ENCODE results near the gene ACAD11.

Gene ACAD11

GRCh38 chr3:132682201-132682600, 22.6 kb upstream of the ACAD11 start:
- TF ChIP-seq, protein P1, sequence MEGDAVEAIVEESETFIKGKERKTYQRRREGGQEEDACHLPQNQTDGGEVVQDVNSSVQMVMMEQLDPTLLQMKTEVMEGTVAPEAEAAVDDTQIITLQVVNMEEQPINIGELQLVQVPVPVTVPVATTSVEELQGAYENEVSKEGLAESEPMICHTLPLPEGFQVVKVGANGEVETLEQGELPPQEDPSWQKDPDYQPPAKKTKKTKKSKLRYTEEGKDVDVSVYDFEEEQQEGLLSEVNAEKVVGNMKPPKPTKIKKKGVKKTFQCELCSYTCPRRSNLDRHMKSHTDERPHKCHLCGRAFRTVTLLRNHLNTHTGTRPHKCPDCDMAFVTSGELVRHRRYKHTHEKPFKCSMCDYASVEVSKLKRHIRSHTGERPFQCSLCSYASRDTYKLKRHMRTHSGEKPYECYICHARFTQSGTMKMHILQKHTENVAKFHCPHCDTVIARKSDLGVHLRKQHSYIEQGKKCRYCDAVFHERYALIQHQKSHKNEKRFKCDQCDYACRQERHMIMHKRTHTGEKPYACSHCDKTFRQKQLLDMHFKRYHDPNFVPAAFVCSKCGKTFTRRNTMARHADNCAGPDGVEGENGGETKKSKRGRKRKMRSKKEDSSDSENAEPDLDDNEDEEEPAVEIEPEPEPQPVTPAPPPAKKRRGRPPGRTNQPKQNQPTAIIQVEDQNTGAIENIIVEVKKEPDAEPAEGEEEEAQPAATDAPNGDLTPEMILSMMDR (IDR thresholded peaks at IDR 0.05; ENCODE audit: insufficient read depth, low read length, poor library complexity, severe bottlenecking) = no peak
- Histone ChIP-seq H3K4me3 (replicated peaks; ENCODE audit: low read depth, low read length) (no peak overlapping the region), H3K27me3 (replicated peaks; ENCODE audit: control insufficient read depth, insufficient read depth, low read length) (no peaks in the 10 kb centered on the region), H3K36me3 (ENCODE audit: control insufficient read depth, insufficient read depth, low read length) (0 out of 2 replicates have a peak, but pooled peaks cover 1% of the 10 kb centered on the region)
- DNase-seq (ENCODE audit: extremely low read depth, insufficient read length) = no peak

DNA sequence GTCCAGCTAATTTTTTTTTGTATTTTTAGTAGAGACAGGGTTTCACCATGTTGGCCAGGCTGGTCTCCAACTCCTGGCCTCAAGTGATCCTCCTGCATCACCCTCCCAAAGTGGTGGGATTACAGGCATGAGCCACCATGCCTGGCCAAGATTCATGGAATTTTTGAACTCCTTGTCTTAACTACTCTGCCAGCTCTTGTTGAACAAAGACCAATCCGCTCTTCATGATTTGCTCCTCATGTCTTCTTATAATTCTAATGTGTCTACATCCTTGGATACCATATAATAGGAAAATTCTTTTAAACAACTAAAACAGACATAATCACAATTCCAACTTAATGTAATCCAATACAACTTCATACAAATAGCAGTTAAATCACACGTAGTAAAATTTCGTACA, 21.8 kb upstream of the ACAD11 start:
- H3K36me3 ChIP-seq (ENCODE audit: control insufficient read depth, insufficient read depth, low read length) = 0 out of 2 replicates have a peak, but pooled peaks cover 1% of the 10 kb centered on the region
- TF ChIP-seq, protein P1 (IDR thresholded peaks at IDR 0.05; ENCODE audit: insufficient read depth, low read length, poor library complexity, severe bottlenecking) = no peak

DNA sequence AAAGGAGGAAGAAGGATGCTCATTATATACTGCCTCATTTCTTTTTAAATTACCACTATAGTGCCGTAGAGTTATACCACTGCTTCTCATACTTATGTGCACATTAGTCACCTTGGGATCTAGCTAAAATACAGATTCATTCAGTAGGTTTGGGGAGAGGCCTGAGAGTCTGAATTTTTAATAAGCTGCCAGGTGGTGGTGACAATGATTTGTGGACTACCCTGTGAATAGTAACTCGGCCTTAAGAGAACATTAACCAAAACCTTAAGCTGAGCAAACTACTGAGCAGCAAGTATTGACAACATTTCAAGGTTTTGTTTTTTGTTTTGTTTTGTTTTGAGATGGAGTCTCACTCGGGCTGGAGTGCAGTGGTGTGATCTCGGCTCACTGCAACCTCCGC, 20.3 kb upstream of the ACAD11 start:
- DNase-seq (ENCODE audit: extremely low read depth, insufficient read length) = no peak
- Histone ChIP-seq H3K27me3 (replicated peaks; ENCODE audit: control insufficient read depth, insufficient read depth, low read length) (no peaks in the 10 kb centered on the region), H3K4me3 (replicated peaks; ENCODE audit: low read depth, low read length) (no peak overlapping the region), H3K36me3 (ENCODE audit: control insufficient read depth, insufficient read depth, low read length) (no peaks in the 10 kb centered on the region)
- TF ChIP-seq, protein P1 (IDR thresholded peaks at IDR 0.05; ENCODE audit: insufficient read depth, low read length, poor library complexity, severe bottlenecking) = no peak

More for the DNA sequence above, 21.8 kb upstream of the ACAD11 start:
- no peaks in the 10 kb centered on the region for H3K27me3 ChIP-seq (replicated peaks; ENCODE audit: control insufficient read depth, insufficient read depth, low read length)
- no peak overlapping the region for H3K4me3 ChIP-seq (replicated peaks; ENCODE audit: low read depth, low read length)
- DNase-seq (ENCODE audit: extremely low read depth, insufficient read length) = no peak

- H3K36me3 ChIP-seq (ENCODE audit: control insufficient read depth, insufficient read depth, low read length) = peaks cover 2% of the 10 kb centered on the region; the same call in 1 of the 2 replicates
- H3K4me3 ChIP-seq (replicated peaks; ENCODE audit: low read depth, low read length) = no peak overlapping the region
- TF ChIP-seq, protein P1 (IDR thresholded peaks at IDR 0.05; ENCODE audit: insufficient read depth, low read length, poor library complexity, severe bottlenecking) = no peak
- no peaks in the 10 kb centered on the region for H3K27me3 ChIP-seq (replicated peaks; ENCODE audit: control insufficient read depth, insufficient read depth, low read length)
- DNase-seq (ENCODE audit: extremely low read depth, insufficient read length) = no peak
These were observed 15.8 kb upstream of the ACAD11 start for GRCh38 chr3:132675408-132675807.

DNA sequence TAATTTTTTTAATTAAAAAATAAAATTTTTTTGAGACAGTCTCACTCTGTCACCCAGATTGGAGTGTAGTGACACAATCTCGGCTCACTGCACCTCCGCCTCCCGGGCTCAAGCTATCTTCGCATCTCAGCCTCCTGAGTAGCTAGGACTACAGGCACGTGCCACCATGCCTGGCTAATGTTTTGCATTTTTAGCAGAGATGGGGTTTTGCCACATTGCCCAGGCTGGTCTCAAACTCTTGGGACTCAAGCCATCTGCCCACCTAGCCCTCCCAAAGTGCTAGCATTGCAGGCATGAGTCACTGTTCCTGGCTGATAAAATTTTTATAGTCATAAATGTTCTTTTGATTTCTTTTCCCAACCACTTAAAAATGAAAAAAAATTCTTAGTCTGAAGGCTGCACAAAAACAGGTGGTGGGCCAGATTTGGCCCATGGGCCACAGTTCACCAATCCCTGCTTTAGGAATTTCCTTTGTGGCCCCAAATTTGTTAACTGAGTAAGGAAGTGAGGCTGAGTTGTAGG, 9.7 kb upstream of the ACAD11 start:
- TF ChIP-seq, protein P1 (IDR thresholded peaks at IDR 0.05; ENCODE audit: insufficient read depth, low read length, poor library complexity, severe bottlenecking) = no peak
- DNase-seq (ENCODE audit: extremely low read depth, insufficient read length) = no peak
- H3K36me3 ChIP-seq (ENCODE audit: control insufficient read depth, insufficient read depth, low read length) = peaks cover under 1% of the 10 kb centered on the region; the same call in 1 of the 2 replicates
- H3K27me3 ChIP-seq (replicated peaks; ENCODE audit: control insufficient read depth, insufficient read depth, low read length) = no peaks in the 10 kb centered on the region
- H3K4me3 ChIP-seq (replicated peaks; ENCODE audit: low read depth, low read length) = no peak overlapping the region

Data from GM06990 (cell line).